ENCODE data around the gene GTF2H2C.

DNA sequence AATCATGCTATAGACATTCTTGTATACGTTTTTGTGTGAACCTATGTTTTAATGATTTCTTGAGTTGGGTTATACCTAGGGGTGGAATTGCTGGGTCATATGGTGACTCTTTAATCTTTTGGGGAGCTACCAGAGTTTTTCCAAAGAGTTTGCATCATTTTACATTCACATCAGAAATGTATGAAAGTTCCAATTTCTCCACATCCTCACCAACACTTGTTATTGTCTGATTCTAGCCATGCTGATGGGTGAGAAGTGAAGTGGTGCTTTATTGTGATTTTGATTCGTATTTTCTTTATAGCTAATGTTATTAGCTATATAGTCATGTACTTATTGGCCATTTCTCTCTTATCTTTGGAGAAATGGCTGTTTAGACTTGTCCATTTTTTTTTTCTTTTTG is 49.3 kb upstream of the GTF2H2C start:
- TF ChIP-seq, protein P1, sequence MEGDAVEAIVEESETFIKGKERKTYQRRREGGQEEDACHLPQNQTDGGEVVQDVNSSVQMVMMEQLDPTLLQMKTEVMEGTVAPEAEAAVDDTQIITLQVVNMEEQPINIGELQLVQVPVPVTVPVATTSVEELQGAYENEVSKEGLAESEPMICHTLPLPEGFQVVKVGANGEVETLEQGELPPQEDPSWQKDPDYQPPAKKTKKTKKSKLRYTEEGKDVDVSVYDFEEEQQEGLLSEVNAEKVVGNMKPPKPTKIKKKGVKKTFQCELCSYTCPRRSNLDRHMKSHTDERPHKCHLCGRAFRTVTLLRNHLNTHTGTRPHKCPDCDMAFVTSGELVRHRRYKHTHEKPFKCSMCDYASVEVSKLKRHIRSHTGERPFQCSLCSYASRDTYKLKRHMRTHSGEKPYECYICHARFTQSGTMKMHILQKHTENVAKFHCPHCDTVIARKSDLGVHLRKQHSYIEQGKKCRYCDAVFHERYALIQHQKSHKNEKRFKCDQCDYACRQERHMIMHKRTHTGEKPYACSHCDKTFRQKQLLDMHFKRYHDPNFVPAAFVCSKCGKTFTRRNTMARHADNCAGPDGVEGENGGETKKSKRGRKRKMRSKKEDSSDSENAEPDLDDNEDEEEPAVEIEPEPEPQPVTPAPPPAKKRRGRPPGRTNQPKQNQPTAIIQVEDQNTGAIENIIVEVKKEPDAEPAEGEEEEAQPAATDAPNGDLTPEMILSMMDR (conservative IDR thresholded peaks at IDR 0.05 in 1 of 2, IDR thresholded peaks at IDR 0.05 in 1 of 2; ENCODE audit: low read depth in 1 of 2, low read length in 2 of 2), result no peak
- TF ChIP-seq EZH2 (IDR thresholded peaks at IDR 0.05; ENCODE audit: low read length, missing control alignments), result no peak
